Retinal pigment epithelial cell (primary cell): ENCODE data around the gene DPP6.

Experiments used
- DNase-seq: peaks from one replicate; pipeline ENCODE4 v3.0.0-alpha.2; 2010; ENCODE audit warnings: low read depth
- H3K4me3 ChIP-seq: 2 replicates; pipeline ENCODE4 v1.5.1; 2011; ENCODE audit warnings: mild to moderate bottlenecking, low read length, control low read depth, moderate library complexity
- TF ChIP-seq, protein P1 (sequence below): conservative IDR thresholded peaks from 2 replicates; pipeline ENCODE4 v1.5.1; 2011; ENCODE audit warnings: low read depth, low read length, control low read depth, inconsistent platforms

DPP6 gene

GRCh38 chr7:154767821-154768415 lies 715.7 kb downstream of the DPP6 start:
- H3K4me3 ChIP-seq = no peak overlapping the region
- DNase-seq = no peak
- TF ChIP-seq, protein P1, sequence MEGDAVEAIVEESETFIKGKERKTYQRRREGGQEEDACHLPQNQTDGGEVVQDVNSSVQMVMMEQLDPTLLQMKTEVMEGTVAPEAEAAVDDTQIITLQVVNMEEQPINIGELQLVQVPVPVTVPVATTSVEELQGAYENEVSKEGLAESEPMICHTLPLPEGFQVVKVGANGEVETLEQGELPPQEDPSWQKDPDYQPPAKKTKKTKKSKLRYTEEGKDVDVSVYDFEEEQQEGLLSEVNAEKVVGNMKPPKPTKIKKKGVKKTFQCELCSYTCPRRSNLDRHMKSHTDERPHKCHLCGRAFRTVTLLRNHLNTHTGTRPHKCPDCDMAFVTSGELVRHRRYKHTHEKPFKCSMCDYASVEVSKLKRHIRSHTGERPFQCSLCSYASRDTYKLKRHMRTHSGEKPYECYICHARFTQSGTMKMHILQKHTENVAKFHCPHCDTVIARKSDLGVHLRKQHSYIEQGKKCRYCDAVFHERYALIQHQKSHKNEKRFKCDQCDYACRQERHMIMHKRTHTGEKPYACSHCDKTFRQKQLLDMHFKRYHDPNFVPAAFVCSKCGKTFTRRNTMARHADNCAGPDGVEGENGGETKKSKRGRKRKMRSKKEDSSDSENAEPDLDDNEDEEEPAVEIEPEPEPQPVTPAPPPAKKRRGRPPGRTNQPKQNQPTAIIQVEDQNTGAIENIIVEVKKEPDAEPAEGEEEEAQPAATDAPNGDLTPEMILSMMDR = no peak

DNA sequence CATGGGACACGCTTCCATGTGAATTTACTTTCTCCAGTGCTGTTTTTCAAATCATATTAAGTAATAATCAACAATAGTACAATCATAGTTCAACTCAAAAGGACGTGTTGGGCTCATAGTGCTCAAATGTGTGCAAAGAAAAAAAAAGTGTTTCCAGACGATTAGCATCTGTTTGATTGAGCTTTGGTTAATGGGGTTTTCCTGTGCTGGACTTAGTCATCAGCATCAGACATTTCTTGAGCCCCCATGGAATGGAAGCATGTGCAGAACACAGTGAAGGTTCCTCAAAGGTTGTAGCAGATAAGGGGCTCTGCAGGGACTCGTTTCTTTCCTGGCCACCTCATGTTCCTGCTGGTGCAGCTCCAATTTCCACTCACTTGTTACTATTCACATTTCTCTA lies 716.8 kb downstream of the DPP6 start:
- H3K4me3 ChIP-seq = no peak overlapping the region
- no peak for DNase-seq
- TF ChIP-seq, protein P1 = no peak

- DNase-seq = no peak
- H3K4me3 ChIP-seq = no peak overlapping the region
- TF ChIP-seq, protein P1 = no peak
These were observed 717.3 kb downstream of the DPP6 start for GRCh38 chr7:154769527-154769926.

DNA sequence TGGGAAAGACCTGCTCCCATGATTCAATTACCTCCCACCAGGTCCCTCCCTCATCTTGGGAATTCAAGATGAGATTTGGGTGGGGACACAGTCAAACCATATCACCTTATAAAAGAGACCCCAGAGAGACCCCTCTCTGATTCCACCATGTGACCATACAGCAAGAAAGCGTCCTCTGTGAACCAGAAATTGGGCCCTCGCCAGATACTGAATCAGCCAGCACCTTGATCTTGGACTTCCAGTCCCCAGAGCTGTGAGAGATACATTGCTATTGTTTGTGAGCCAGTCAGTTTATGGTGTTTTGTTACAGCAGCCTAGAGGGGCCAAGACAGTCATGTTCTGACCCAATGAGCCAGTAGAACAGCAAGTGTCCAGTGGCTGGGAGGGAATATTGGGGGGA lies 718.2 kb downstream of the DPP6 start:
- TF ChIP-seq, protein P1 = no peak
- DNase-seq = no peak
- no peak overlapping the region for H3K4me3 ChIP-seq

- DNase-seq = no peak
- TF ChIP-seq, protein P1 = no peak
- H3K4me3 ChIP-seq = no peak overlapping the region
These were observed 718.8 kb downstream of the DPP6 start for GRCh38 chr7:154770962-154771361.

DNA sequence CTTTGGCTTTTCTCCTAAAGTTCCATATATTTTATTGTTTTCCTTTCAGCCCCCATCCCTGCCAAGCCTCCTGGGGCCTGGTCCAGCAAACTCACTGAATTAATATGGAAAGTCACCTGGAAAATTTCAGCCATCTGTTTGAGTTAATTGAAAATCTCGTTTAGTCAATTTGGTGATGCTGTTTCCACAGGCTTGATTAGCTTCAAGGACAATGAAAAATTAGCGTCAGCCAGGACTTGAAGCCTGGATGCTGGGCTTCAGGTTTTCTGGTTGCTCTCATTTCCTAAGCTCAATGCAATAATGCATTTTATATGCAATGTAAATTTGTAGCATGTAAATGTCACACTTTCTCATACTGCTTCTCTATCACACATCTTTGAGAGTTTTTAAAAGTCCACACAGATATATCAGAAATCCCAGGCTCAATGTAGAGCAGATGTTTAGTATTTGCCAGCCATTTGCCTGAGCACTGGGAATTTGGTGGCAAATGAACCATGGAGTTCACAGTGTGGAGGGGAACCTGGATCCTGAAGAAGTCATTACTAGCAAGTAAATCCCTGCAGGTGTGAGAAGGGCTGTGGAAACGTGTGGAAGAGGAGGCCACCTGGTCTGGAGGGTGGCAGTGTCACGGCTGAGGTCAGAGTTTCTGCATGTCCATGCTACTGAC lies 722.2 kb downstream of the DPP6 start:
- no peak overlapping the region for H3K4me3 ChIP-seq
- TF ChIP-seq, protein P1 = no peak
- DNase-seq = no peak

DNA sequence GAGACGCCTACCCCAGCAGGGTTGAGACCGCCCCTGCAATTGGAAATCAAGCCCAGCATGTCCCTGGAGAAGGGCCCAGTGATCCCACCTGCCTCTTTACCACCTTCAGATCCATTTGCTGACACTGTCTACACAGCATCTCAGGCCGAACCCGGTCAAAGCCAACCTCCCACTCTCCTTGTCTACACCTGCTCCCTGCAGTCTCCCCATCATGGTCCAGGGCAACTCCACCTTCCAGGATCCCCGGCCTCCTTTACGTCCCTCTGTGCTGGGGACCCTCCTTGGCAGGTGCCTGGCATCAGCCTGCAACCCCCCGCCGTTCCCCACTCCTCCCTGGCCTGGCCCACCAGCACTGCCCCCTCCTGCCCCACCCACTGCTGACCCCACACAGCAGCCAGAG lies 723.5 kb downstream of the DPP6 start:
- DNase-seq = no peak
- H3K4me3 ChIP-seq = no peak overlapping the region
- TF ChIP-seq, protein P1 = no peak
